ENCODE measurements around the gene CABP1.

Gene CABP1

GRCh38 chr12:120711411-120711810 is 71.0 kb downstream of the CABP1 start:
- H3K36me3 ChIP-seq (ENCODE audit: insufficient read depth, low read length): peaks cover 9% of the 10 kb centered on the region; the same call in 1 of the 2 replicates
- H3K27ac ChIP-seq (ENCODE audit: low read depth, low read length): no peak overlapping the region
- H3K4me1 ChIP-seq (ENCODE audit: control insufficient read depth, insufficient read depth, low read length, unreplicated experiment): peaks cover 27% of the 10 kb centered on the region
- peaks cover 34% of the 10 kb centered on the region for H3K79me2 ChIP-seq (ENCODE audit: control insufficient read depth, insufficient read depth, low read length, unreplicated experiment)
- H3K27me3 ChIP-seq (ENCODE audit: insufficient read depth, low read length): no peaks in the 10 kb centered on the region
- H2AFZ ChIP-seq (ENCODE audit: low read length, unreplicated experiment): no peak overlapping the region
- peak overlapping the region; percentile 97 for H3K4me3 ChIP-seq (ENCODE audit: low read depth, low read length)

GRCh38 chr12:120712610-120713009 is 72.2 kb downstream of the CABP1 start:
- Histone ChIP-seq H3K27me3 (ENCODE audit: insufficient read depth, low read length) (no peaks in the 10 kb centered on the region), H2AFZ (ENCODE audit: low read length, unreplicated experiment) (no peak overlapping the region), H3K79me2 (ENCODE audit: control insufficient read depth, insufficient read depth, low read length, unreplicated experiment) (peaks cover 34% of the 10 kb centered on the region), H3K27ac (ENCODE audit: low read depth, low read length) (no peak overlapping the region), H3K4me1 (ENCODE audit: control insufficient read depth, insufficient read depth, low read length, unreplicated experiment) (peaks cover 27% of the 10 kb centered on the region), H3K4me3 (ENCODE audit: low read depth, low read length) (no peak overlapping the region), H3K36me3 (ENCODE audit: insufficient read depth, low read length) (peaks cover 15% of the 10 kb centered on the region; the same call in 1 of the 2 replicates)

- peaks cover 15% of the 10 kb centered on the region for H3K36me3 ChIP-seq (ENCODE audit: insufficient read depth, low read length)
- no peaks in the 10 kb centered on the region for H3K27me3 ChIP-seq (ENCODE audit: insufficient read depth, low read length)
- H3K79me2 ChIP-seq (ENCODE audit: control insufficient read depth, insufficient read depth, low read length, unreplicated experiment): peaks cover 34% of the 10 kb centered on the region
- peaks cover 27% of the 10 kb centered on the region for H3K4me1 ChIP-seq (ENCODE audit: control insufficient read depth, insufficient read depth, low read length, unreplicated experiment)
- no peak overlapping the region for H2AFZ ChIP-seq (ENCODE audit: low read length, unreplicated experiment)
- no peak overlapping the region for H3K4me3 ChIP-seq (ENCODE audit: low read depth, low read length)
- H3K27ac ChIP-seq (ENCODE audit: low read depth, low read length): no peak overlapping the region
These were observed 73.5 kb downstream of the CABP1 start for GRCh38 chr12:120713861-120714482.
